Esophagus squamous epithelium (tissue), 5 donors: Measurements from ENCODE around the gene PCDHB7. TPM values are rescaled to one million over a fixed set of nuclear protein-coding genes. Genes with fewer than 3 reads are reported as not detected.
A peak's percentile ranks its signal among the peaks of the same experiment; 100 is the strongest.
"Not testable (repeated sequence)": the region's sequence is repeated elsewhere in the genome, so short reads cannot be mapped to it uniquely, and the experiment has no call there.

Source experiments
- DNase-seq: peaks from one replicate; lab custom pipeline; 2025; lab: John Stamatoyannopoulos, UW
- H3K27ac ChIP-seq, 4 donors: fragments of 200-600 bp; sonication (generic); one replicate each; pipeline ENCODE4 v1.5.1; 2016 to 2019; ENCODE audit warnings: mild to moderate bottlenecking in 1 of 4
- H3K27me3 ChIP-seq, 4 donors: fragments of 200-600 bp; sonication (generic); 1 replicate in 3 of 4; 2 replicates in 1 of 4; pipeline versions ENCODE4 v1.5.1 to v1.6.0; 2017 to 2021; ENCODE audit warnings: antibody characterized with exemption in 1 of 4
- H3K36me3 ChIP-seq, 3 donors: fragments of 200-600 bp; sonication (generic); one replicate each; pipeline ENCODE4 v1.5.1; 2016 to 2019
- H3K4me1 ChIP-seq, 3 donors: fragments of 200-600 bp; sonication (generic); one replicate each; pipeline ENCODE4 v1.5.1; 2017 to 2019
- H3K4me3 ChIP-seq, 4 donors: fragments of 200-600 bp; sonication (generic); 1 replicate in 3 of 4; 2 replicates in 1 of 4; pipeline ENCODE4 v1.5.1; 2016 to 2019; ENCODE audit warnings: mild to moderate bottlenecking in 2 of 4, moderate library complexity in 1 of 4
- H3K9me3 ChIP-seq, 3 donors: fragments of 200-600 bp; sonication (generic); one replicate each; pipeline ENCODE4 v1.5.1; 2016 to 2019
- CTCF ChIP-seq, 6 experiments: fragments of 450-650 bp in 4 of 6; fragments of 200-600 bp in 2 of 6; sonication (generic) in 2 of 6; IDR thresholded peaks; one replicate each; pipeline ENCODE4 v1.5.1; 2016 to 2019; ENCODE audit warnings: antibody characterized with exemption in 6 of 6, mild to moderate bottlenecking in 4 of 6, moderate library complexity in 4 of 6
- POLR2A ChIP-seq, 4 donors: fragments of 450-650 bp; IDR thresholded peaks; one replicate each; pipeline ENCODE4 v1.6.1; 2017; ENCODE audit warnings: antibody characterized with exemption in 4 of 4, mild to moderate bottlenecking in 4 of 4, moderate library complexity in 3 of 4
- WGBS, 2 donors: methylation state at CpG; one replicate each; pipeline ENCODE4 v1.1.5; 2018; 5-methylcytosine and 5-hydroxymethylcytosine counted together
- intact Hi-C: fragments of 100-400 bp; cut with DNase I; formaldehyde crosslinking; loops from one replicate; pipeline ENCODE4 v1.15.0; 2022
- total RNA-seq, 4 donors: library from RNA; depleted of rRNA; stranded (reverse); fragments of >200 nt; gene quantifications; one replicate each; pipeline ENCODE4 v1.1.0, GENCODE V29; 2016
- donor health status: DM: yes; HTN: yes; CAD: no.

Gene PCDHB7
- total RNA-seq, 4 donors from 2014 or later = 0.76 to 0.95 (median 0.87) TPM; not detected in 1

GRCh38 chr5:141149812-141150211 lies 22.6 kb upstream of the PCDHB7 start, which contains the start of gene PCDHB6:
PCDHB6 (plus strand) TSS chr5:141150057; CDS start chr5:141150258, 201 bp downstream.
- intact Hi-C loops = no loop called here
- WGBS, 2 donors = 23 to 25% methylated on average over 18 of the region's 18 CpGs
- Histone ChIP-seq H3K27ac (no peak within 1 kb of the TSS), H3K4me3 (no peak within 1 kb of the TSS), H3K36me3 (no peaks in the 10 kb centered on the region), H3K9me3 (peaks cover 0 to 39% (median 25%) of the 10 kb centered on the region in 3 donors), H3K27me3 (peaks cover 0 to 10% (median 0%) of the 10 kb centered on the region in 4 donors), H3K4me1 (no peaks in the 10 kb centered on the region)
- DNase-seq = no peak
- TF ChIP-seq POLR2A (IDR thresholded peaks at IDR 0.05) (no peak), CTCF (IDR thresholded peaks at IDR 0.05) (peak in 1 of 6 experiments; percentile 5)

- DNase-seq = no peak
- Histone ChIP-seq H3K9me3 (peaks cover 0 to 45% (median 28%) of the 10 kb centered on the region in 3 donors), H3K4me3 (no peak overlapping the region), H3K27me3 (peaks cover 0 to 10% (median 0%) of the 10 kb centered on the region in 4 donors), H3K4me1 (no peaks in the 10 kb centered on the region), H3K27ac (no peak overlapping the region), H3K36me3 (no peaks in the 10 kb centered on the region)
- intact Hi-C loops = no loop called here
- no peak for TF ChIP-seq POLR2A (IDR thresholded peaks at IDR 0.05)
- no peak for TF ChIP-seq CTCF (IDR thresholded peaks at IDR 0.05)
- WGBS, 2 donors = 55 to 60% methylated on average over 24 to 33 of the region's 33 CpGs
Observed at GRCh38 chr5:141150224-141150992, 22.0 kb upstream of the PCDHB7 start.

GRCh38 chr5:141150993-141151325 lies 21.5 kb upstream of the PCDHB7 start:
- H3K4me3 ChIP-seq = no peak overlapping the region
- no peaks in the 10 kb centered on the region for H3K4me1 ChIP-seq
- H3K27me3 ChIP-seq = peaks cover 0 to 10% (median 0%) of the 10 kb centered on the region in 4 donors
- H3K9me3 ChIP-seq = peaks cover 0 to 49% (median 28%) of the 10 kb centered on the region in 3 donors
- TF ChIP-seq POLR2A (IDR thresholded peaks at IDR 0.05) = no peak
- no peak for TF ChIP-seq CTCF (IDR thresholded peaks at IDR 0.05)
- no peak for DNase-seq
- H3K36me3 ChIP-seq = no peaks in the 10 kb centered on the region
- intact Hi-C loops = no loop called here
- no peak overlapping the region for H3K27ac ChIP-seq
- 50 to 64% methylated on average over 13 of the region's 13 CpGs for WGBS, 2 donors

GRCh38 chr5:141151632-141152031 lies 20.8 kb upstream of the PCDHB7 start:
- peaks cover 0 to 55% (median 33%) of the 10 kb centered on the region in 3 donors for H3K9me3 ChIP-seq
- 40 to 54% methylated on average over 12 to 23 of the region's 41 CpGs for WGBS, 2 donors
- DNase-seq = not testable (repeated sequence)

GRCh38 chr5:141152096-141152495 lies 20.3 kb upstream of the PCDHB7 start:
- H3K36me3 ChIP-seq, DNase-seq, H3K4me3 ChIP-seq, H3K4me1 ChIP-seq, intact Hi-C loops, H3K27ac ChIP-seq: not testable (repeated sequence)
- Histone ChIP-seq H3K9me3 (peaks cover 0 to 60% (median 37%) of the 10 kb centered on the region in 3 donors), H3K27me3 (peaks cover 0 to 12% (median 0%) of the 10 kb centered on the region in 4 donors)
- WGBS, 2 donors = 51% methylated on average over 7 of the region's 36 CpGs; no CpG with 5 or more reads in 1 of the 2 donors

More at GRCh38 chr5:141151632-141152031, 20.8 kb upstream of the PCDHB7 start:
- H3K4me1 ChIP-seq, intact Hi-C loops, H3K4me3 ChIP-seq, H3K36me3 ChIP-seq, H3K27ac ChIP-seq: not testable (repeated sequence)
- peaks cover 0 to 10% (median 0%) of the 10 kb centered on the region in 4 donors for H3K27me3 ChIP-seq
